Stimulated activated CD8-positive, alpha-beta memory T cell treated with anti-CD3 and anti-CD28 coated beads, Interleukin-2, amount 100 ng/mL, for 48 hours (primary cell): ENCODE measurements around the gene GPATCH1.
"Not testable (repeated sequence)": the region's sequence is repeated elsewhere in the genome, so short reads cannot be mapped to it uniquely, and the experiment has no call there.

Source experiments
- DNase-seq, 2 donors: peaks; one replicate each; pipeline ENCODE4 v3.0.0-alpha.2; 2020; ENCODE audit warnings: low read depth in 2 of 2

Gene GPATCH1

DNA sequence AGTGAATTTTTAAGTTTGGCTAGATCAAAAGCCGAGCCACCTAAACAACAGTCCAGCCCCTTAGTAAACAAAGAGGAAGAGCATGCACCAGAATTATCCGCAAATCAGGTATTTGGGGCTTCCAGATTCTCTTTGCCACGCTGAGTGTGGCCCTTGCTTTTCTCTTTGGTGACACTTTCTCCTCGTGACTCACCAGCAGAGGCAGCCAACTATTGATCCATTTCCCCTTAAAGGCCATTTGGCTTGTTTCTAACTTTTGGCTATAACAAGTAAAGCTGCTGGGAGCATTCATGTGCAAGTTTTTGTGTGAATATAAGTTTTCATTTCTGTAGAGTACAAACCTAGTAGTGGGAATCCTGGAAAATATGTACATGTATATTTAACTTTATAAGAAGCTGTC lies 33.3 kb downstream of the GPATCH1 start:
- DNase-seq: no peak

DNA sequence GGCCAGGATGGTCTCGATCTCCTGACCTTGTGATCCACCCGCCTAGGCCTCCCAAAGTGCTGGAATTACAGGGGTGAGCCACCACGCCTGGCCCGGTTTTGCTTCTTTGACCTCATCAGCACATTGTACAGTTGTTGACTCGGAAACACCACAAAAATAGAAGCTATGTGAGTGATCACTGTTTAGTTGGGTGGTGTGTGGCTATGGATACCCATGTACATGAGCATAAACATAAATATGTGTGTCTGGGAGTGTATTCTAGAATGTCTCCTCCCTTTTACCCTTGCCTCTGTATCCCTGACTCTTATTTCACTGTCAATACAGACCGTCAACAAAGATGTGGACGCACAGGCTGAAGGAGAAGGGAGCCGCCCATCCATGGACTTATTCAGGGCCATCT lies 36.5 kb downstream of the GPATCH1 start:
- DNase-seq: no peak

DNA sequence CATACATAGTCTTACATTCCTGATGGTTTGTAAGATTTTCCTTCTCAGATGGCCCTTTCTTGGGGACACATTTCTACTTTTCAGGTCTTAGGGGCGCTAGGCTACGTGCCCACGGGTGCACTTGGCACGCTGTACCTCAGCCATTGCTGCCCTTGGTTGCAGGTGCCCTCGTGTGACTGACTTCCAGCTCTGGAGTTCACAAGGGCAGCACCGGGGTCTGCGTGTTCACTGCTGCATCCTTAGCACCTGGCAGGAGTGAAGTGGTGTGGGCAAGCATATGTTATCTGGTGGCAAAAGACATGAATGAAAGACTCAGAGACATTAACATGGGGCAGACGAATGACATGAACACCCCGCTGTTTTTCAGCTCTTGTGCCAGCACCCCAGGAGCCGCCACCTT lies 37.7 kb downstream of the GPATCH1 start:
- DNase-seq: no peak

DNA sequence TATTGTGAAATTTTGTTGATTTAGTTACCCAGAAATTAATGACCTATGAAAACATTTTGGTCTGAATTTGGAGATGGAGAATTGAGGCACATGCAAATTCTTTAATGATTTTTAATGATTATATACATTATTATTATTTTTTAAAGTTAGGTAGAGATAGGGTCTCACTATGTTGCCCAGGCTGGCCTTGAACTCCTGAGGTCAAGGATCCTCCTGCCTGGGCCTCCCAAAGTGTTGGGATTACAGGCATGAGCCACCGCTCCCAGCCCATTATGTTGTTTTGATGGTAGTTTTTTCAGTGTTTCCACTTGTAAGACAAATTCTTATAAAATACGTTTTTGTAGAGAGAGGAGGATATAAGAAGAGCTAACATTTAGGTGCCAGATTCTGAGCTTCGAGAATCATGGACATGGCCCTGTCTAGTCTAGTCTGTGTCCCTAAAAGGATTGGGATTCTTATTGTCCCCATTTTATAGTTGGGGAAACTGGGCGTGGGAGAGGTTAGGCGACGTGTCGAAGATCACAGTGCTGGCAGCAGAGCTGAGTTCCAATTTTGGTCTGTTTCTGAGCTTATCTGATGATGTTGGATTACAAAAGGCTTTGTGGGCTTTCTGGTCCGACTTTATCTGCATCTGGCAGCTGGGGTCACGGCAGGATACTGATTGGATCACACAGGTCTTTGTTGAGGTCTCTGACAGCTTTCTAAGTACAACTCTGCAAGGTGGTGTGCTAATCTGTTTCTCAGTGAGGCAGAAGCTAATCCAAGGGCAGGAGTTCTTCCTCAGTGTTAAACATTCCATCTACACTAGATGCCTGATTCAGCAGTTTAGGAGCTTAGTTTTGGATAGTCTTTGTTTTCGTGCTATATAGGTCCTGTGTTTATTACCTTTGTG lies 43.5 kb downstream of the GPATCH1 start:
- no peak for DNase-seq

DNA sequence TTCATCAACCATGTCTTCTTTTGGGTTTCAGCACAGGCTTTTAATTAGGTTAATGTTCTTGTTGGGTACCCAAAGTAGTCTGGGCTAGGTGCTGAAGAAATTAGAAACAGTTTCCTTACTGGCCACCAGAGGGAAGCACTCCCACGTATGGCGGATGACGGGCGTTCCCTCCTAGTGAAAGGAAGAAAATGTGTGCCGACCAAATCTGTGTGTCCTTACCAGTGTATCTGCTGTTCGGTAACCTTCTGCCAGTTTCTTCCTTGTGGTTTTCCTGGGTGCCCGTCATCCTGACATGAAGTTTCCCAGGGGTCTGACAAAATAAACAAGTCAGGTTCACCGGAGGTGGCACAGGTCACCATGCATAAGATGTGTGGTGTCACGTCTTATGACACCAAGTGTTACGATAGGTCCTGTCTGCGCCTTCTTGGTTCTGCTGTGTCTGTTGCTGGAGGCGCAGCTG lies 45.0 kb downstream of the GPATCH1 start:
- DNase-seq: no peak

DNA sequence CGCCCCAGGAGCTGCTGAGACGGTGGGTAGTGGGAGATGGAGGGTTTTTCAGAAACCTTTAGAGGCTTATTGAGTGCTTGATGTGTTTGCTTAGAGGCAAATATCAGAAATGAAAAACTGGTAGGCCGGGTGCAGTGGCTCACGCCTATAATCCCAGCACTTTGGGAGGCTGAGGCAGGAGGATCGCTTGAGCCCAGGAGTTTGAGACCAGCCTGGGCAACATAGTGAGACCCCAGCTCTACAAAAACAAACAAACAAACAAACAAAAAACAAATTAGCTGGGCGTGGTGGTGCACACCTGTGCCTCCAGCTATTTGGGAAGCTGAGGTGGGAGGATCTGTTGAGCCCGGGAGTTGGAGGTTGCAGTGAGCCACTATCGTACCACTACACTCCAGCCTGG lies 45.7 kb downstream of the GPATCH1 start:
- DNase-seq: not testable (repeated sequence)

DNA sequence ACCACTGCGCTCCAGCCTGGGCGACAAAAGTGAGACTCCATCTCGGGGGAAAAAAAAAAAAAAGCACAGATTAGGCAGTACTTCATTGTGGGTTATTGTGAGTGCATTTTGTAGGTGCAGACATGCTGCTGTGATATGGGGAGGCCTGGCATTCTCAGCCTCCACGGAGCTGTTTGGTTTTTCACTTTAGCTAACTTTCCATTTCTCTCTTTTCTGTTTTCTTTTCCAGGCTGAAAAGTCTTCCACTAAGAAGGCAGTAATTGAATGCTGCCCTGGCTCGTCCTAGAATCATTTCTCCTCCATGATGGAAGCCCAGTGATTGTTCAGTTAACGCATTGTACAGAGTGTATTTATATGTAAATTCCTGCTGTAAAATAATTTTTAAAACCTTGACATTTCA lies 48.9 kb downstream of the GPATCH1 start:
- no peak for DNase-seq

DNA sequence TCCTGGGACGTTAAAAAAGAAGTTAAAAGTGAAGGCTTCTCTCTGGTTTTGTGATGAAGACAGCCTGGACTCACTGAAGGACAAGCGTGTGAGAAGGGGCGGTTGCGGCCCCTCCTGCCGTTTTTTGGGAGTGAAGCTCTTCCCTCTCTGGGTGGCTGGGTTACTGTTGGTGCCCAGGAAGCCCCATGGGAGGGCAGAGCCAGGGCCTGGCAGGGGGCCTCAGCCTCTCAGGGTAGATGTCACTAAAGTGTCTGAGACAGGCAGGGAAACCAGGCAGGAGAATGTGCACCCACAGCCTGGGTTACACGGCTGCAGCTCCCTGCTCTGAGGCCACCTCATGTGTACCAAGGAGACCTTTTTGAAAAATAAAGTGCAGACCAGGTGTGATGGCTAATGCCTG lies 49.5 kb downstream of the GPATCH1 start:
- DNase-seq: no peak

DNA sequence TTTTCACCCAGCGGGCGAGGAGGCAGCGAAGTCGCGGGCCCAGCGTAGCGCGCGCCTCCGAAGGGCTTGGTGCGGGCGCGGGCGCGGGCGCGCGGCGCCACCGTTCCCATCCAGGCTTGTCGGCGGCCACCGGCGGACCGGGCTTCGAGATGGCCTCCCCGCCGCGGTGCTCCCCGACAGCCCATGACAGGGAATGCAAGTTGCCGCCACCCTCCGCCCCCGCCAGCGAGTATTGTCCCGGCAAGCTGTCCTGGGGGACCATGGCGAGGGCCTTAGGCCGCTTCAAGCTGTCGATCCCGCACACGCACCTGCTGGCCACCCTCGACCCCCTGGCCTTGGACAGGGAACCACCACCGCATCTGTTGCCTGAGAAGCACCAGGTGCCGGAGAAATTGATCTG lies 51.0 kb downstream of the GPATCH1 start, which contains the start of gene WDR88:
WDR88 (plus strand) TSS at position 94 of the 400 bp plus-strand sequence; CDS start at position 150, 56 bp downstream.
- DNase-seq: no peak

DNA sequence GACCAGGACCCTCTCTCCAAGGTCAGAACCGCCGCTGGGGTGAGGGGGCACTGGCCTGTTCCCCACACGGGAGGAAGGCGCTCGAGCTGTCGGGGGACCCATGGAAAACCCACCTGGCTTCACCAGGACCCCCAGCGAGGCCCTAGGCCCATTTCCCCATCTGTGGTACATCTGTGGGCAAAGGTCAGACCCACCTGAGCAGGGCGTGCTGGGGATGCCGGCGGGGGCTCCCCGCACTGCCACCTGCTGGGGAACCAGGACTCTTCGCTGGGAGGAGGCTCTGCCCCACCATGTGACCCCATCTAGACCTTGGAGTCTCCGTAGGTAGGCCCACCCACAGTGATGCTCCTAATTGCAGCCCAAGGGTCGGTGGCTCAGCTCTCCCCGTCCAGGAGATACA lies 51.4 kb downstream of the GPATCH1 start:
- no peak for DNase-seq

DNA sequence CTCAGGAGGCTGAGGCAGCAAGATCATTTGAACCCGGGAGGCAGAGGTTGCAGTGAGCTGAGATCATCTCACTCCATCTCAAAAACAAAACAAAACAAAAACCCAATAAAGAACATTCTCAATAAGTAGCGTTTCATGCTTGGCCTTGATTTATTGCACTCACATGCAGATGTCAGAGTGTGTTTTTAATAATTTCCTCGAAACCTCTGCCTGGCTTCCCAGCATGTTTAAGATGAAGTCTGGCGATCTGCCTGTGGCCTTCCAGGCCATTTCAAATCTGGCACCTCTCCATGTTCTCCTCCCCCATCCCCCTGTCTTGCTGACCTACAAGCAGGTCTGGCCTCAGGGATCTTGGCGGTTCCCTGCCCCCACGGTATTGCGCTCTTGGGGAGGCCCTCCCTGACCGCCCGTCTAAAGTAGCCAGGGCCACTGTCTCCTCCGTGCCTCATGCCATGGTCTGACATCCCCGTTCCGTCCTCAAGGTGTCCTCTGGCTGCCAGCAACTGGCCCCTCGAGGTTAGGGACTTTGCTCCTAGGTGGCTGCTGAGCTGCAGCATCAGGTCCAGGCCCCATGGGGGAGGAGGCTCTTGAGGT lies 52.6 kb downstream of the GPATCH1 start:
- DNase-seq: no peak

DNA sequence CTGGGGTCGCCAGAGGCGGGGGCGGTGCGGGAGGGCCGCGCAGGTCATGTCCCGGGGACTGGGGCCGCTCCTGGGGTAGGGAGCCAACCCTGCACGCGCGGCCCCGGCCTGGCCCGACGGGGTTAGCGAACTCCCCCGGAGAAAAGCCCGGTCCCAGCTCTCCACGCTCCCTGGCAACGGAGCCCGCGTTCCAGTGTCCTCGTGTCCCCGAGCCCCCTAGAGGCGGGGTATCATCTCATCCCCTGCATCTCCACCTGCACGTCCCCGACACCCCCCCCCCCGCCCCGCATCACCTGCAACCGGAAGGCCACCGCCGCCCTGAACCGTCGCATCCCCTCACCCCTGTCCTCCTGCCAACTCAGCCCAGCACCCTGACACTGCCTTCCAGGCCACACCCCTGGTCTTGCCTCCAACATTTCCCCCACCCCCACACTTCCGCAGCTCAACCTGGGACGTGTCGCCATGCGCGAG lies 53.6 kb downstream of the GPATCH1 start:
- peak; percentile 45 to 57 for DNase-seq

DNA sequence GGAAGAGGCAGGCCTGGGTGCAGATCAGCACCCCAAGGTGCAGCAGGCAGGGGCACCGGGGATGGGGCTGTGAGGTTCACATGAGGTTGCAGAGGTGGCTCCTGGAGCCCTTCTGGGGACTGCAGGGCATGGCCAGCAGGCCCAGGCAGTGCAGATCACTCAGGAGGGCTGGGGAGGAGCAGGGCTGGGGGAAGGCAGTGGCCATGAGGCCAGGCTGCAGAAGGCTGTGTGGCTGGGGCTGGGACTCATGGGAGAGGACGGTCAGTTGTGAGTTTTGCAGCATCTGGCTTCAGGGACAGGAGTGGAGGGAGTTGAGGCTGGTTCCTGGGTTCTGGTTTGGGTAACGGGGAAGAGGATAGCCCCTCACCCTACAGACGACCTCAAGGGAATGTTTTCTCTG lies 58.2 kb downstream of the GPATCH1 start:
- no peak for DNase-seq

DNA sequence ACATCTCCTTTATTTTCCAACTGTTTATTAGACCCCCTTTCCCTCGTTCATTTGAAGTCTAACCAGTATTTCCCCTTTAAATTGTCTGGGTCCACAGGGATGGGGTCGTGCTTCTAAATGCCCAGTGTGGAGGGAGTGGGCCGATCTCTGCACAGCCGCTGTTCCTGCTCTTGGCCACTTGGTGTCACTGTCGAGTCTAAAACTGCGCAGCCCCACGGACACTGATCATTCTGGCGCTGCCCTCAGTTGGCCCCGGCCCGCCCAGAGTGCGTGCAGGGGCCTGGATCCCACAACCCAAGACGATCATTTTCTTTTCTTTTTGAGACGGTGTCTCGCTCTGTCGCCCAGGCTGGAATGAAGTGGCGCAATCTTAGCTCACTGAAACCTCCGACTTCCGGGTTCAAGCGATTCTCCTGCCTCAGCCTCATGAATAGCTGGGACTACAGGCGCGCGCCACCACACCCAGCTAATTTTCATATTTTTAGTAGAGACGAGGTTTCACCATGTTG lies 63.0 kb downstream of the GPATCH1 start:
- DNase-seq: peak; percentile 30 to 38

DNA sequence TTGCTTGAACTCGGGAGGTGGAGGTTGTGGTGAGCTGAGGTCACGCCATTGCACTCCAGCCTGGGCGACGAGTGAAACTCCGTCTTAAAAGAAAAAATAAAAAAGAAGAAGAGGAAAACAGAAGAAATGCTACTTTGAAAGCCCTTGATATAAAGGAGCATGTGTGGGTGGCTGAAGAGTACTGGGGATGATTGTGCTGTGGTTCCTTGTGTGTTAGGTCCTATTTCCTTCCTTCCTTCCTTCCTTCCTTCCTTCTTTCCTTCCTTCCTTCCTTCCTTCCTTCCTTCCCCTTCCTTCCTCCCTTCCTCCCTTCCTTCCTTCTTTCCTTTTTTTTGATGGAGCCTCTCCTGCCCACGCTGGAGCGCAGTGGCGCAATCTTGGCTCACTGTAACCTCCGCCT lies 65.2 kb downstream of the GPATCH1 start:
- no peak for DNase-seq

DNA sequence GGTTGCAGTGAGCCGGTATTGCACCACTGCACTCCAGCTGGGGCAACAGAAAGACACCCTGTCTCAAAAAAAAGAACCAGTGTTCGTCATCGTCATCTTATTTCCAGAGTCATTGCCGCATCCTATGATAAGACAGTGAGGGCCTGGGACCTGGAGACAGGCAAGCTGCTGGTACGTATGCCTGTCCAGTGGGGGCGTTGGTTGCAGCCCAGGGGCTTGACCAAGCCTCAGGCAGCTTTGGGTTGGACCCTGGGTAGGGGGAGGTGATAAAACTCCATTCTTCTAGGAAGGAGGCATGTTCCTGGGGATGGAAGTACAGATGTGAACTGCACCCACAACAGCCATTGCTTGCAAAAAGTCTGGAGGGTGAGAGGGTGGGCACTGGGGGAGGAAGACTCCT lies 66.6 kb downstream of the GPATCH1 start:
- no peak for DNase-seq

DNA sequence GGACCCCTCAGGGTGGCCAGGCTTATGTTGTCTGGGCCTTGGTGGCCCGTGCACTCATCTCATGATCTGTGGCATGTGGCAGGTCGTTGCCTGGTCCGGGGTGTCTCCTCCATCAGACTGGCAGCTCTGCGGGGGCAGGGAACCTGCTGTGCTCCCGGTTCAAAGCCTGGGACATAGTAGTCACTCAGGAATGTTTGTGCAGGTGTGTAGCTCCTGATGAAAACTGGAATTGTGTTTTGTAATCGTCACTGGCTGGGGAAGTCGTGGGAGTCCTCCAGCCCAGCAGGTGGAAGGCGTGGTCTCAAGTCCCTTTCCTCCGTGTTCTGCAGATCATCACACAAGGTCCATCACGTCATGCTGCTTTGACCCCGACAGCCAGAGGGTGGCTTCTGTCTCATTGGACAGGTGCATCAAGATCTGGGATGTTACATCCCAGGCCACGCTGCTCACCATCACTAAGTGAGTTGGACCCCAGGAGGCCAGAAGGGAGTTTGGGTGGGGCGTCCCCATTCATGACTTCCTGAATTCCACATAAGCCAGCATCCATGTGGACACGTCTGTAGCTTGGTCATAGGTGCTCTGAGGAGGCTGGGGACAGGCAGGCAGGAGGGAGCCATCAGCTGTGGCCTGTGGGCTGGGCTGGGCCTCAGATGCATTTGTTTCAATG lies 70.0 kb downstream of the GPATCH1 start:
- no peak for DNase-seq

DNA sequence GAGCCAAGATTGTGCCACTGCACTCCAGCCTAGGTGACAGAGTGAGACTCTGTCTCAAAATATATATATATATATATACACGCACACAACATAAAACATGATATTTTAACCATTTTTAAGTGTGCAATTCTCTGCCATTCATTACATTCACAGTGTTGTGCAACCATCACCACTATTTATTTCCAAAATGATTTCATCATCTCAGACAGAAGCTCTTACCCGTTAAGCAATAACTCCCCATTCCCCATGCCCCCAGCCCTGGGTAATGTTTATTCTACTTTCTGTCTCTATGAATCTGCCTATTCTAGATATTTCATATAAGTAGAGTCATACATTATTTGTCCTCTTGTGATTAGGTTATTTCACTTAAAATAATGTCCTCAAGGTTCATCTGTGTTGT lies 71.2 kb downstream of the GPATCH1 start:
- DNase-seq: no peak

DNA sequence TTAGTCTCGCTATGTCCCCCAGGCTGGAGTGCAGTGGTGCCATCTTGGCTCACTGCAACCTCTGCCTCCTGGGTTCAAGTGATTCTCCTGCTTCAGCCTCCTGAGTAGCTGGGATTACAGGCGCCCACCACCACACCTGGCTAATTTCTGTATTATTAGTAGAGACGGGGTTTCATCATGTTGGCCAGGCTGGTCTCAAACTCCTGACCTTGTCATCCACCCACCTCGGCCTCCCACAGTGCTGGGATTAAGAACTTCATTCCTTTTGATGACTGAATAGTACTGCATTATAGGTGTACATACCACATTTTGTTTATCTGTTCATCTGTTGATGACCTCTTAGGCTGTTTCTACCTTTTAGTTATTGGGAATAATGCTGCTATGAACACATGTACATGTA lies 71.6 kb downstream of the GPATCH1 start:
- DNase-seq: not testable (repeated sequence)

DNA sequence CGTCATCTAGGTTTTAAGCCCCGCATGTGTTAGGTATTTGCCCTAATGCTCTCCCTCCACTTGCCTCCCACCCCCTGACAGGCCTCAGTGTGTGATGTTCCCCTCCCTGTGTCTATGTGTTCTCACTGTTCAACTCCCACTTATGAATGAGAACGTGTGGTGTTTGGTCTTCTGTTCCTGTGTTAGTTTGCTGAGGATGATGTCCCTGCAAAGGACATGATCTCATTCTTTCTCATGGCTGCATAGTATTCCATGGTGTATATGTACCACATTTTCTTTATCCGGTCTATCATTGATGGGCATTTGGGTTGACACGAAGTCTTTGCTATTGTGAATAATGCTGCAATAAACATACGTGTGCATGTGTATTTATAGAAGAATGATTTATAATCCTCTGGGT lies 73.3 kb downstream of the GPATCH1 start:
- not testable (repeated sequence) for DNase-seq

DNA sequence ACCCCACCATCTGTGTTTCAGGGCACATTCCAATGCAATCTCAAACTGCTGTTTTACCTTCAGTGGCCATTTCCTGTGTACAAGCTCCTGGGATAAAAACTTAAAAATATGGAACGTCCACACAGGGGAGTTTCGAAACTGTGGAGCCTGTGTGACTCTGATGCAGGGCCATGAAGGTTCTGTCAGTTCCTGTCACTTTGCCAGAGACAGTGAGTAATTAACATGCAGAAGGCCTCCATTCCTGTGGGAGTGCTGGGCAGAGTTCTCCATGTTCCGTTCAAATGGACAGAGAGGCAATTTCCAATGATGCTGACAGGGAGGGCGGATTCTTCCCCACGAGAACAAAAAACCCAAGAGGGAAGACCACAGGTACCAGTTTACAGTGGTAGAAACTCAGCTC lies 75.4 kb downstream of the GPATCH1 start:
- no peak for DNase-seq

DNA sequence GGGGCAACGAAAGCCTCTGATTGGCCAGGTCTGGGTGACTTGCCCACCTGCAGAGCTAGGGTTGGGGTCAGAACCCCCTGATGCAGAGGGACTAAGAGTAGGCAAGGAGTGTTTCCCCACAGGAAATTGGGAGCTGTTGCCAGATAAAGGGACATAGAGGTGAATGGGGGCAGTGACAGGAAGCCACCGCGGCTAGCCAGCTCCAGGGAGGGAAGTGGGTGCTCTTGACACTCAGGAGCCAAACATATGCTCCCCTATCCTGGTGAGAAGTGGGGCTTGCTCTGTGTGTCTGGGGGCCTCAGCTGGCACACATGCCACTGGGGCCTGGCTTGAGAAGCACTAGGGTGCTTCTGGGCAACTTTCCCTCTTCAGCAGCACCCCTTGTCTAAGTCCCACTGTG lies 76.9 kb downstream of the GPATCH1 start:
- DNase-seq: no peak
